ENCODE measurements around the gene GRIK5.

- TF ChIP-seq POLR2A (IDR thresholded peaks at IDR 0.05; ENCODE audit: low read depth, low read length) (no peak), SPI1 (IDR thresholded peaks at IDR 0.05; ENCODE audit: low read depth, low read length) (no peak), TAF1 (IDR thresholded peaks at IDR 0.05; ENCODE audit: low read depth, low read length) (no peak), POLR2AphosphoS5 (IDR thresholded peaks at IDR 0.05; ENCODE audit: low read depth, low read length) (no peak)
Measured at GRCh38 chr19:42111384-42111783, 41.4 kb upstream of the GRIK5 start.

All from GM12891 (cell line).